Thoracic aorta (tissue), 2 donors: ENCODE data around the gene PAX9. TPM values are rescaled to one million over a fixed set of nuclear protein-coding genes. Genes with fewer than 3 reads are reported as not detected.

ENCODE experiments used
- ATAC-seq: fragments of 150-250 bp; one replicate; pipeline ENCODE4 v1.8.0; 2017; ENCODE audit warnings: low read depth; ENCODE audit not compliant: insufficient number of reproducible peaks, low FRiP score
- DNase-seq: peaks from one replicate; pipeline ENCODE4 v3.0.0-alpha.2; 2020; ENCODE audit warnings: low spot score
- H3K27ac ChIP-seq, 2 donors: fragments of 200-600 bp; sonication (generic); 1 replicate in 1 of 2; 2 replicates in 1 of 2; pipeline ENCODE4 v1.5.1; 2016; ENCODE audit warnings: mild to moderate bottlenecking in 2 of 2, moderate library complexity in 2 of 2
- H3K27me3 ChIP-seq: fragments of 200-600 bp; sonication (generic); replicated peaks from 2 replicates; pipeline ENCODE4 v1.6.0; 2016; ENCODE audit warnings: mild to moderate bottlenecking; ENCODE audit not compliant: insufficient read depth
- H3K36me3 ChIP-seq: fragments of 200-600 bp; sonication (generic); one replicate; pipeline ENCODE4 v1.5.1; 2016
- H3K4me1 ChIP-seq, 2 donors: fragments of 200-600 bp; sonication (generic); 1 replicate in 1 of 2; 2 replicates in 1 of 2; pipeline versions ENCODE4 v1.5.1 to v1.6.0; 2016; ENCODE audit warnings: low read depth in 2 of 2, mild to moderate bottlenecking in 1 of 2; ENCODE audit not compliant: control insufficient read depth in 1 of 2
- H3K4me3 ChIP-seq: fragments of 200-600 bp; sonication (generic); 2 replicates; pipeline ENCODE4 v1.5.1; 2016; ENCODE audit warnings: mild to moderate bottlenecking
- H3K9me3 ChIP-seq: fragments of 200-600 bp; sonication (generic); 2 replicates; pipeline ENCODE4 v1.5.1; 2016
- total RNA-seq, 2 donors: library from RNA; depleted of rRNA; stranded (reverse); fragments of >200 nt; gene quantifications; one replicate each; pipeline versions ENCODE4 v1.1.0 to v1.2.3, GENCODE V29; 2016
- TF ChIP-seq, protein P1 (sequence below): fragments of 200-600 bp; sonication (generic); IDR thresholded peaks from one replicate; pipeline ENCODE4 v1.5.1; 2019; ENCODE audit warnings: antibody characterized with exemption

The PAX9 gene
- total RNA-seq, 2 donors from 2014 or later, result 0.21 to 4.5 TPM

DNA sequence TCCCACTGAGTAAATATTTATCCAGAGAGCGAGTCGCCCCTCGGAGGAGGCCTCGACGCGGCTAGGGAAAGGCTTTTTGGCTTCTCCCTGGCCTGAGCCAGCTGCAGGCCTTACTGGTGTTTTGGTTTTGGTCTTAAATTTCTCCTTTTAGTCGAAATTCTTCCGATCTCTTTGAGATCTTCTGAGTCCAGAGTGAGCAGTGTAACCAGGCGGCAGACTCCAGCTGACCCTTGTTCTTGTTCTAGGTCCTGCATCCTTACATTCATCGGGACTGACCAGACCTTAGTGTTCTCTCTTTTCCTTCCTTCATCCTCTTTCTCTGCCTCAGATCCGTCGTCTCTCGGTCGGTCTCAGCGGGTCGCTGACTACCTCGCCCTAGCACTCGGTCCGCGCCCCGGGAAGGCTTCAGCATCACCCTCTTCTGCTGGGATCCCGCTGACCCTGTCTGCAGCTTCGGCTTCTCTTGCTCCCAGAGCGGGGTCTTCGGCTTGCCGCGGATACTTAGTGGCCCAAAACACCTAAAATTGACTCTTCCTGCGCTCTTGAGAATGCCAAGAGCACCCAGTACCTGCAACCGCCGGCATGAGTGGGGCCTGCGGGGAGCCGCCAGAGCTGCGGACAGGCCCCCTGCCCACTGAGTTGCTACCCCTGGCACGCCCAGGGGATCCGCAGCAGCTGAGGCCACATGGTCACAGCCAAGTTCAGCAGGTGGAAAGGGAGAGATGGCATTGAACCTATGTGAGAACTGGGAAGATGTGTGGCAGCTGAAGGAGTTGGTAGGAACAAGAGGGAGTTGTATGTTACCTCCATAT is 2.4 kb upstream of the PAX9 start:
- DNase-seq (no peak), ATAC-seq (no peak)
- H3K27me3 ChIP-seq, result peaks cover 43% of the 10 kb centered on the region
- peaks cover 7 to 63% of the 10 kb centered on the region in 2 donors for H3K4me1 ChIP-seq
- no peak overlapping the region for H3K27ac ChIP-seq
- H3K9me3 ChIP-seq, result no peaks in the 10 kb centered on the region
- no peaks in the 10 kb centered on the region for H3K36me3 ChIP-seq
- no peak overlapping the region for H3K4me3 ChIP-seq
- TF ChIP-seq, protein P1, sequence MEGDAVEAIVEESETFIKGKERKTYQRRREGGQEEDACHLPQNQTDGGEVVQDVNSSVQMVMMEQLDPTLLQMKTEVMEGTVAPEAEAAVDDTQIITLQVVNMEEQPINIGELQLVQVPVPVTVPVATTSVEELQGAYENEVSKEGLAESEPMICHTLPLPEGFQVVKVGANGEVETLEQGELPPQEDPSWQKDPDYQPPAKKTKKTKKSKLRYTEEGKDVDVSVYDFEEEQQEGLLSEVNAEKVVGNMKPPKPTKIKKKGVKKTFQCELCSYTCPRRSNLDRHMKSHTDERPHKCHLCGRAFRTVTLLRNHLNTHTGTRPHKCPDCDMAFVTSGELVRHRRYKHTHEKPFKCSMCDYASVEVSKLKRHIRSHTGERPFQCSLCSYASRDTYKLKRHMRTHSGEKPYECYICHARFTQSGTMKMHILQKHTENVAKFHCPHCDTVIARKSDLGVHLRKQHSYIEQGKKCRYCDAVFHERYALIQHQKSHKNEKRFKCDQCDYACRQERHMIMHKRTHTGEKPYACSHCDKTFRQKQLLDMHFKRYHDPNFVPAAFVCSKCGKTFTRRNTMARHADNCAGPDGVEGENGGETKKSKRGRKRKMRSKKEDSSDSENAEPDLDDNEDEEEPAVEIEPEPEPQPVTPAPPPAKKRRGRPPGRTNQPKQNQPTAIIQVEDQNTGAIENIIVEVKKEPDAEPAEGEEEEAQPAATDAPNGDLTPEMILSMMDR, result no peak

DNA sequence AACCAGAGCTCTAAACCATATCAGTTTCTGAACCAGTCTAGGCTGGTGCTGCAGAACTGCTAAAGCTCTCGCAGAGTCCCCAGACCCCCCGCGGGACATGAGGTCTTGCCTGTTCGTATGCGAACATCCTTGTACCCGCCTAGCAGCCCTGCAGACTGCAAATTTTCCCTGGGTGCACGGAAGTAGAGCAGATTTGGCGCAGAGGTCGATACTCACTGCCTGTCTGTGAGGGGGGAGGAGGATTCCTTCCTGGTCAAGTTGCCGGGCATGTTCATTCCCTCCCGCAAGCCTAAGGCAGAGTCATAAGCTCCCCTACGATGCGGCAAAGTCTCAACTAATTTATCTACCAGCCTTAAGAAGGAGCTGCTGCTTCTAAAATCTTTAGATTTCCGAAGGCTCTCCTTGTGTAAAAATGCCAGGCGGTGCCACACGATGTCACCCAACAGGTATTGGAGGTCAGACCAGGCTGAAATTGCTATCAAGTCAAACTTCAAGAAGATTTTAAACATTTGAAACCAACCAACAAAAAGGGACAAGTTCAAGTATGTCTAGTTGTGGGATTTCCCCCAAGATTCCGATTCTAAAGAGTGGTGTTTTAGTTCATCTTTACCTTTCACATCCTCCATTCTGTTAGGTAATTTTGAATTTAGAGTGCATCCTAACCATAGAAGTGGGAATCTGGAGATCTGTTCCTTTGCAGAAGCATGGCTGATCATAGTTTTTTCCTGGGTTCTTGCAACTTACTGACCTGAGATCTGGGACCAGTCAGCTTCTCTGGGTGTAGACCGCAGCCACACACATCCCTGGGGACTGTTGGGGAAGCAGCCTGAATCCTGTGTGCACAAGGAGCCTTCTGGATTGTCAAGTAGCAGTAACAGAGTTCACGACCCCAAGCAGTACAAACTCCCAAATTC is 1.6 kb upstream of the PAX9 start:
- Histone ChIP-seq H3K4me3 (no peak overlapping the region), H3K36me3 (no peaks in the 10 kb centered on the region), H3K27ac (no peak overlapping the region), H3K4me1 (peaks cover 9 to 65% of the 10 kb centered on the region in 2 donors), H3K27me3 (peaks cover 35% of the 10 kb centered on the region), H3K9me3 (no peaks in the 10 kb centered on the region)
- no peak for DNase-seq
- TF ChIP-seq, protein P1, result no peak
- no peak for ATAC-seq

DNA sequence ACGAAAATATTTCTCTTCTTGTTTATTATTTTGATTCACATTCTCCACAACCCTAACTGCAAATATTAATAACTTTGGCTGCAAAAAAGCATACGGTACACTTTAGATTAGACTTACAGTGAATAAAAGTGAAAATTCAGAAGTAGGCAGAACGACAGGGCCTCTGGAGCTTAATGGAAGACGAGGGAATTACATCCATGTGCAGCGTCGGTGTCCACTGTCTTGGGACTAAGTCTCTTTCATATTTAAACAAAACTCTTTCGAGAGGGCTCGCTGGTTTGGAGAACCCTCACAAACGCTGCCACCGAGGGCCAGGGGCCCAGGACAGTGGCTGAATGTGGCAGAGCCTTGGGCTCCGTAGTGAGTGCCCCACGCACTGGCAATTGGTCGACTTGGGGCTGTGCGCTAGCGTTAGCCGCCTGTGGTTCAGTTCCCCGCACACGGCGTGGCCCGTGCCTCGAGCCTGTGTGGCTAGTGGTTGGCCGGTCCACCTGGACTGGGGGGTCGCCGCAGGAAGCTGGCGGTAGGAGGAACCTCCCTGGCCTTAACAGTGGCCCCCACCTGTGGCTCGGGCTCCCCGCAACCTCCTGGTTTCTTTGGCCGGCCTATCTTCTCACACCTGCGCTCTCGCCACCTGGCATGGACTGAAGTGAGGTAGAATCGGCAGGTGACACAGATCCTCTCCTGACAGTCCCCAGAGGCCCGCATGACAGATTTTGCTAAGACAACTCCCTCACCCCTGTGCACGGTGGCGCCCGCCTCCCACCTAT is 739 bp upstream of the PAX9 start:
- peak overlapping the region; percentile 74 for H3K4me3 ChIP-seq
- TF ChIP-seq, protein P1, result no peak
- H3K36me3 ChIP-seq, result no peaks in the 10 kb centered on the region
- peaks cover 9 to 65% of the 10 kb centered on the region in 2 donors for H3K4me1 ChIP-seq
- no peaks in the 10 kb centered on the region for H3K9me3 ChIP-seq
- no peak overlapping the region for H3K27ac ChIP-seq
- ATAC-seq (no peak), DNase-seq (no peak)
- H3K27me3 ChIP-seq, result peaks cover 32% of the 10 kb centered on the region

DNA sequence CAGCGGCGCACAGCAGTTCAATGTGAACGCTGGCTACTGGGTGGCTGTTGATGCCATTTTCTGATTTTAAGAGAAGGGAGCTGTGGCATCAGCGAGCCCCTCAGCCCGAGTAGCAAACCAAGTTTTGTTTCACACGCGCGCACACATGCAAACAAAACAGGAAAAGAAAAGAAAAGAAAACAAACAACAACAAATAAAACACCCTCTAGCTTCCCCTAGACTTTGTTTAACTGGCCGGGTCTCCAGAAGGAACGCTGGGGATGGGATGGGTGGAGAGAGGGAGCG is 540 bp downstream of the PAX9 start:
- ATAC-seq (no peak), DNase-seq (no peak)
- Histone ChIP-seq H3K9me3 (no peaks in the 10 kb centered on the region), H3K36me3 (no peaks in the 10 kb centered on the region), H3K4me1 (peaks cover 5 to 60% of the 10 kb centered on the region in 2 donors), H3K27ac (peak overlapping the region in 1 of 2 donors; percentile 50), H3K27me3 (peaks cover 32% of the 10 kb centered on the region), H3K4me3 (peak overlapping the region; percentile 74)
- TF ChIP-seq, protein P1, result no peak
